Activated CD8-positive, alpha-beta T cell treated with anti-CD3 and anti-CD28 coated beads for 36 hours (primary cell): ENCODE measurements around the gene MBD5. TPM values are rescaled to one million over a fixed set of nuclear protein-coding genes. Genes with fewer than 3 reads are reported as not detected.

Experiments used
- ATAC-seq: fragments of 200-7000 bp; cut with Tn5 transposase; one replicate; pipeline ENCODE4 v1.10.0; 2021; ENCODE audit warnings: mild to moderate bottlenecking, moderate library complexity
- CTCF ChIA-PET: fragments of 350-600 bp; sonication (Branson Sonifier 250); formaldehyde crosslinking; loops from one replicate; lab custom pipeline; 2021; ENCODE audit warnings: antibody characterized with exemption; lab: Charles Lee
- POLR2A ChIA-PET: fragments of 350-600 bp; sonication (Branson Sonifier 250); formaldehyde crosslinking; loops from one replicate; lab custom pipeline; 2021; ENCODE audit warnings: antibody characterized with exemption; lab: Charles Lee
- DNase-seq: peaks from one replicate; pipeline ENCODE4 v3.0.0-alpha.2; 2020
- H3K27ac Mint-ChIP-seq: one replicate; pipeline ENCODE4 v1.8.0; 2021; ENCODE audit warnings: mild to moderate bottlenecking, mixed read lengths
- H3K27me3 Mint-ChIP-seq: one replicate; pipeline ENCODE4 v1.8.0; 2021; ENCODE audit warnings: mixed read lengths
- H3K36me3 Mint-ChIP-seq: one replicate; pipeline ENCODE4 v1.8.0; 2021; ENCODE audit warnings: low read depth, mixed read lengths
- H3K4me1 Mint-ChIP-seq: one replicate; pipeline ENCODE4 v1.8.0; 2021; ENCODE audit warnings: low read depth, mixed read lengths
- H3K4me3 Mint-ChIP-seq: one replicate; pipeline ENCODE4 v1.8.0; 2021; ENCODE audit warnings: mild to moderate bottlenecking, moderate library complexity, mixed read lengths
- H3K9me3 Mint-ChIP-seq: one replicate; pipeline ENCODE4 v1.8.0; 2021; ENCODE audit warnings: mixed read lengths
- intact Hi-C: fragments of 100-400 bp; cut with micrococcal nuclease; formaldehyde crosslinking; loops from one replicate; pipeline ENCODE4 v1.10.0; 2022
- total RNA-seq, 2 experiments: library from RNA; stranded (reverse); gene quantifications; one replicate each; pipeline ENCODE4 v1.2.3, GENCODE V29; 2021
- TF ChIP-seq, protein P1 (sequence below): fragments of 200-600 bp; IDR thresholded peaks from one replicate; pipeline ENCODE4 v1.8.0; 2022; ENCODE audit warnings: antibody characterized with exemption, mild to moderate bottlenecking

Gene MBD5
- total RNA-seq, 2 experiments from 2014 or later, result 16.6 to 17.9 TPM

DNA sequence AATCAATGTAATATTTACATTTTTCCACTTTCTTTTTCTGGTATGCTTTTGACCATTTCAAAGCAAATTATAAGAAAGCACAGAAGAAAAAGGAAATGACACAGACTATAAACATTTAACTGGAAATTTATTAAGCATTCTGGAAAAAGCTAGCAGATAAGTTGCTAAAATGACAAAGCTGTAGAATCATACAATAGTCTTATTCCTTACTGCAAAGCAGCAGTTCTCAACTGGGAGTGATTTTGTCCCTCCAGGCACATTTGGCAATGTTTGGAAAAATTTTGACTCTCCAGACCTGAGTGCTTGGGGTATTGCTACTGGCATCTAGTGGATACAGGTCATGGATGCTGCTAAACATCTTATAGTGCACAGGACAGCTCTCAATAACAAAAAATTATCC is 75.1 kb downstream of the MBD5 start:
- Mint-ChIP-seq H3K4me1 (peaks cover 2% of the 10 kb centered on the region), H3K36me3 (no peaks in the 10 kb centered on the region), H3K4me3 (no peak overlapping the region), H3K27me3 (no peaks in the 10 kb centered on the region), H3K9me3 (peaks cover 11% of the 10 kb centered on the region), H3K27ac (no peak overlapping the region)
- TF ChIP-seq, protein P1, sequence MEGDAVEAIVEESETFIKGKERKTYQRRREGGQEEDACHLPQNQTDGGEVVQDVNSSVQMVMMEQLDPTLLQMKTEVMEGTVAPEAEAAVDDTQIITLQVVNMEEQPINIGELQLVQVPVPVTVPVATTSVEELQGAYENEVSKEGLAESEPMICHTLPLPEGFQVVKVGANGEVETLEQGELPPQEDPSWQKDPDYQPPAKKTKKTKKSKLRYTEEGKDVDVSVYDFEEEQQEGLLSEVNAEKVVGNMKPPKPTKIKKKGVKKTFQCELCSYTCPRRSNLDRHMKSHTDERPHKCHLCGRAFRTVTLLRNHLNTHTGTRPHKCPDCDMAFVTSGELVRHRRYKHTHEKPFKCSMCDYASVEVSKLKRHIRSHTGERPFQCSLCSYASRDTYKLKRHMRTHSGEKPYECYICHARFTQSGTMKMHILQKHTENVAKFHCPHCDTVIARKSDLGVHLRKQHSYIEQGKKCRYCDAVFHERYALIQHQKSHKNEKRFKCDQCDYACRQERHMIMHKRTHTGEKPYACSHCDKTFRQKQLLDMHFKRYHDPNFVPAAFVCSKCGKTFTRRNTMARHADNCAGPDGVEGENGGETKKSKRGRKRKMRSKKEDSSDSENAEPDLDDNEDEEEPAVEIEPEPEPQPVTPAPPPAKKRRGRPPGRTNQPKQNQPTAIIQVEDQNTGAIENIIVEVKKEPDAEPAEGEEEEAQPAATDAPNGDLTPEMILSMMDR, result no peak
- POLR2A ChIA-PET, result no interaction called here
- no peak for ATAC-seq
- CTCF ChIA-PET, result interaction anchor here (0.7 kb wide), 1 partner anchor 380 kb away, joined by 3 read pairs; no protein-coding TSS in a partner anchor
- no peak for DNase-seq
- intact Hi-C loops, result no loop called here

DNA sequence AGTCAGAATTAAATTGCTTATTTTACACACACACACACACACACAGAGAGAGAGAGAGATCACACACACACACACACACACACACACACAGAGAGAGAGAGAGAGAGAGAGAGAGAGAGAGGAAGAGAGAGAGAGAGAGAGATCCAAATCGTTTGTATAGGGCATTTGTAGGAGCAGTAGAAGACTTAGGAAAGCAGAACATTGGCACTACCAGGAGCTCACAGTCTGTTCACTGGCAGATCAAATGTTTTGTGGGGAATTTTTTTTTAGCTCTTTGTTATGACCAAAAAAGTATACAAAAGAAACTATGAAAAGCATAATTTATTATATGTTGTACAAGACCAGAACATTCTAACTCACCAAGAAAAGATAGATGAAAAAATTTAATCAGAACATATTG is 81.8 kb downstream of the MBD5 start:
- ChIA-PET CTCF (interaction anchor here (1.3 kb wide), 1 partner anchor 113 kb away, joined by 4 read pairs; no protein-coding TSS in a partner anchor), POLR2A (no interaction called here)
- DNase-seq (no peak), ATAC-seq (no peak)
- Mint-ChIP-seq H3K36me3 (peaks cover 2% of the 10 kb centered on the region), H3K27ac (no peak overlapping the region), H3K4me1 (peaks cover 2% of the 10 kb centered on the region), H3K9me3 (no peaks in the 10 kb centered on the region), H3K4me3 (no peak overlapping the region), H3K27me3 (no peaks in the 10 kb centered on the region)
- intact Hi-C loops, result no loop called here
- TF ChIP-seq, protein P1, result no peak

DNA sequence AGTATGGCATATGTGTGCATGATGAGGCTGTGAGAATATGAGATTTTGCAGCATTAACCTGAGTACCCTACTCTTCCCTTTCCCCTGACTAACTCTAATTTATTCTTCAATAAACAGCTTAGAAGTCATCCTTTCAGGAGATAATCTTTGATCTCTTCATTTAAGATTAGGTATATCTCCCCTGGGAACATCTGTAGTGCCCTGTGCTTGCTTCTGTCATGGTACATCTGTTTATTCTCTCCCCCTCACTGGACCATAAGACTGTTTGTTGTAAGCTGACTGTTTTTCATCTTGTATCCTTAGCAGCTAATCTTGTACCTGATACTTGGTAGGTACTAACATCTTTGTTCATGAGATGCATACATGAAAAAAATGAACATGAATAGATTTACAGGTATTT is 83.1 kb downstream of the MBD5 start:
- ChIA-PET CTCF (no interaction called here), POLR2A (no interaction called here)
- DNase-seq, result no peak
- no peak for ATAC-seq
- TF ChIP-seq, protein P1, result no peak
- H3K27ac Mint-ChIP-seq, result no peak overlapping the region
- peaks cover 2% of the 10 kb centered on the region for H3K4me1 Mint-ChIP-seq
- intact Hi-C loops, result no loop called here
- H3K4me3 Mint-ChIP-seq, result no peak overlapping the region
- H3K36me3 Mint-ChIP-seq, result peaks cover 5% of the 10 kb centered on the region
- H3K27me3 Mint-ChIP-seq, result no peaks in the 10 kb centered on the region
- no peaks in the 10 kb centered on the region for H3K9me3 Mint-ChIP-seq

DNA sequence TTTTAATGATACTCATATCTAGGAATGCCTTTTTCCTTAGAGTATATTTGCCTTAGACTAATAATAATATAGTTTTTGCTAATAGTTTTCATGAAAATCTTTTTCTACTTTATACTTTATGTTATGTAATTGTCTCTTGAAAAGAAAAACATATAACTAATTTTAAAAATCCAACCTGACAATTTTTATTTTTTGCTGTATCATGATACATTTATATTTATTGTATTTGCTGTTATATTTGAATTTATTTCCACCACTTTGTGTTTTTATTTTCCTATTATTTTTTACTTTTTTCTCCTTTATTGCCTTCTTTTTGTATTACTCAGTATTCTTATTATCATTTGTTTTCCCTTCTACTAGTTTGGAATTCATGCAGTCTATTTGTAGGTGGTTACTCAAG is 85.4 kb downstream of the MBD5 start:
- no peak for DNase-seq
- no peak overlapping the region for H3K4me3 Mint-ChIP-seq
- H3K27ac Mint-ChIP-seq, result no peak overlapping the region
- H3K27me3 Mint-ChIP-seq, result no peaks in the 10 kb centered on the region
- TF ChIP-seq, protein P1, result no peak
- POLR2A ChIA-PET, result no interaction called here
- H3K36me3 Mint-ChIP-seq, result peaks cover 5% of the 10 kb centered on the region
- H3K9me3 Mint-ChIP-seq, result no peaks in the 10 kb centered on the region
- H3K4me1 Mint-ChIP-seq, result peaks cover 11% of the 10 kb centered on the region
- CTCF ChIA-PET, result no interaction called here
- intact Hi-C loops, result no loop called here
- no peak for ATAC-seq

DNA sequence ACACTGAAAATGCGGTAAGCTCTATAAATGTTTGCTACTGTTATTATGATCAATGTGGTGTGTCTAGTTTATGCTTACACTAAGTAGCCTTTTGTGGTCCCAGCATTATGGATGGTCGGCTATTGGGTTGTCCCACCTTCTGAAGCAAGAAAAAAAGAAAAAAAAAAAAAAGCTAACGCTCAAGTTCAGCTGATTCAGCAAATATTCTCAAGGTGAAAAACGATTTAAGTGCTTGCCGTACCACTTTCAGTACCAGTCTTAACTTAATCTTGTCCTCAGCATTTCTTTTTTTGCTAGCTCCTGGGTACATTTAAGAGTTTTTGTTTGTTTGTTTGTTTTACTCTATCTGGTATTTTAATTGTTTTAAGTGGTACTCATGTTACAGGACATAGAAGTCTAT is 87.5 kb downstream of the MBD5 start:
- intact Hi-C loops, result no loop called here
- Mint-ChIP-seq H3K27ac (no peak overlapping the region), H3K4me1 (peaks cover 11% of the 10 kb centered on the region), H3K27me3 (no peaks in the 10 kb centered on the region), H3K9me3 (no peaks in the 10 kb centered on the region), H3K36me3 (peaks cover 5% of the 10 kb centered on the region), H3K4me3 (no peak overlapping the region)
- no peak for DNase-seq
- no peak for ATAC-seq
- TF ChIP-seq, protein P1, result no peak
- ChIA-PET CTCF (interaction anchor here (1.1 kb wide), 1 partner anchor 118 kb away, joined by 3 read pairs; no protein-coding TSS in a partner anchor), POLR2A (interaction anchor here (0.6 kb wide), 1 partner anchor 147 kb away, joined by 5 read pairs; no protein-coding TSS in a partner anchor)
